ENCODE data around the gene PTPRD. TPM values are rescaled to one million over a fixed set of nuclear protein-coding genes. Genes with fewer than 3 reads are reported as not detected.

PTPRD gene
- total and polyA plus RNA-seq, 2 of the 4 experiments (the other 2 are of a cell fraction), result 0.07 to 0.18 TPM

DNA sequence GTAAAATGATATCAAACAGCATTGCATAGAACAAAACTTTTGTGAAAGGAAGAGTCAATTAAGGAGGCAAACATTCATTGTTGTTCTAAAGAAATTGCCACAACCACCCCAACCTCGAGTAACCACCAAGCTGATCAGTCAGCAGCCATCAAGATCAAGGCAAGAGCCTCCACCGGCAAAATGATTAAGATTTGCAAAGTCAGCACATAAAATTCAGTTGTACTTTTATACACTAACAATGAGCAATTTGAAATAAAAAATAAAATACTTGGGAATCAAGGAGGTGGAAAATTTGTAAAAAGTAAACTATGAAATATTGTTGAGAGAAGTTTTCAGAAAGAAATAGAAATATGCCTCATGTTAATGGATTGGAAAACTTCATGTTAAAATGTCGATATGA lies 1118.5 kb downstream of the PTPRD start:
- Histone ChIP-seq H4K20me1 (ENCODE audit: insufficient read depth, low read length) (no peaks in the 10 kb centered on the region), H2BK20ac (ENCODE audit: low read depth, low read length) (no peak overlapping the region), H3K18ac (ENCODE audit: low read depth, low read length) (no peak overlapping the region), H3K14ac (replicated peaks; ENCODE audit: low read depth, low read length) (no peak overlapping the region), H2AK5ac (ENCODE audit: low read depth, low read length) (no peak overlapping the region), H3K4me2 (ENCODE audit: low read depth, low read length) (no peak overlapping the region), H3K9ac (ENCODE audit: low read depth, low read length) (no peak overlapping the region), H3K4ac (ENCODE audit: low read depth, low read length) (no peak overlapping the region), H3K56ac (ENCODE audit: extremely low read depth, insufficient read depth, low read length) (no peak overlapping the region), H2BK120ac (ENCODE audit: low read depth, low read length) (no peak overlapping the region), H4K91ac (ENCODE audit: insufficient read depth, low read depth, low read length) (no peak overlapping the region), H2AK9ac (replicated peaks; ENCODE audit: low read depth, low read length, poor library complexity) (no peak overlapping the region), H3K9me3 (ENCODE audit: control insufficient read depth, insufficient read depth, low read length) (peaks cover 8% of the 10 kb centered on the region; the same call in 1 of the 2 replicates), H3K36me3 (ENCODE audit: control insufficient read depth, insufficient read depth, low read length) (no peaks in the 10 kb centered on the region), H3K23ac (ENCODE audit: low read depth, low read length) (no peak overlapping the region), H3K4me1 (ENCODE audit: control insufficient read depth, insufficient read depth, low read length) (no peaks in the 10 kb centered on the region), H3K79me1 (ENCODE audit: low read depth in 1 of 2, low read length in 2 of 2) (no peaks in the 10 kb centered on the region), H2BK5ac (ENCODE audit: low read depth, low read length, poor library complexity, severe bottlenecking) (no peak overlapping the region), H3K27ac (ENCODE audit: insufficient read depth, low read length) (no peak overlapping the region), H3K9me1 (ENCODE audit: insufficient read depth, low read length) (no peaks in the 10 kb centered on the region), H4K5ac (ENCODE audit: low read depth, low read length) (no peak overlapping the region), H2AFZ (replicated peaks; ENCODE audit: low read length, poor library complexity) (no peak overlapping the region), H4K8ac (ENCODE audit: low read depth in 2 of 2, low read length in 2 of 2) (no peak overlapping the region), H2BK15ac (ENCODE audit: low read depth, low read length) (no peak overlapping the region), H3K27me3 (ENCODE audit: control insufficient read depth, insufficient read depth, low read length) (no peaks in the 10 kb centered on the region), H3K4me3 (ENCODE audit: insufficient read depth, low read depth, low read length) (no peak overlapping the region)
- intact Hi-C loops (cut with micrococcal nuclease), result no loop called here
- ATAC-seq (ENCODE audit: low read depth) (no peak), DNase-seq (no peak)
- TF ChIP-seq NFE2L2 (IDR thresholded peaks at IDR 0.05; ENCODE audit: low read depth, low read length) (no peak), MAFK (IDR thresholded peaks at IDR 0.05; ENCODE audit: low read depth, low read length) (peak; percentile 92)
- no CpG with 5 or more reads among the region's 3 CpGs for WGBS, 2 experiments (ENCODE audit: extremely low coverage in 2 of 2, insufficient read length in 1 of 2)
- ChIA-PET CTCF (no interaction called here), POLR2A (ENCODE audit: unreplicated experiment) (no interaction called here)
- dilution Hi-C loops (cut with HindIII; ENCODE audit: low sequenced_read_pairs, unreplicated experiment), result no loop called here
- BruUV-seq (replicated peaks), result no TSS peak
- in situ Hi-C loops (cut with MboI; ENCODE audit: low sequenced_read_pairs), result no loop called here
